Keratinocyte (primary cell): ENCODE measurements around the gene TAGLN2. TPM values are rescaled to one million over a fixed set of nuclear protein-coding genes. Genes with fewer than 3 reads are reported as not detected.
A peak's percentile ranks its signal among the peaks of the same experiment; 100 is the strongest.

Experiments used
- DNase-seq: peaks from one replicate; pipeline ENCODE4 v3.0.0-alpha.2; 2011; ENCODE audit warnings: low read depth, missing footprints, low spot score
- FAIRE-seq: peaks from 2 replicates; lab custom pipeline; 2011; peaks lifted over from hg19 to GRCh38; lab: Jason Lieb, UNC
- H2AFZ ChIP-seq: 2 replicates; pipeline ENCODE4 v1.6.0; 2012; ENCODE audit warnings: low read length, control low read depth, inconsistent platforms; ENCODE audit not compliant: control insufficient read depth
- H3K27ac ChIP-seq: 2 replicates; pipeline ENCODE4 v1.5.1; 2011; ENCODE audit warnings: low read length; ENCODE audit not compliant: control insufficient read depth, insufficient read depth
- H3K27me3 ChIP-seq: 3 replicates; pipeline ENCODE4 v1.6.0; 2011; ENCODE audit warnings: low read length; ENCODE audit not compliant: control insufficient read depth, insufficient read depth; ENCODE audit errors: extremely low read depth
- H3K36me3 ChIP-seq, 2 experiments: 2 replicates in 1 of 2; 3 replicates in 1 of 2; pipeline ENCODE4 v1.5.1; 2011; ENCODE audit warnings: low read length in 2 of 2, mild to moderate bottlenecking in 1 of 2; ENCODE audit not compliant: control insufficient read depth in 2 of 2, insufficient read depth in 2 of 2; ENCODE audit errors: extremely low read depth in 1 of 2
- H3K4me1 ChIP-seq: 3 replicates; pipeline ENCODE4 v1.5.1; 2011; ENCODE audit warnings: low read length; ENCODE audit not compliant: control insufficient read depth, insufficient read depth; ENCODE audit errors: extremely low read depth
- H3K4me2 ChIP-seq: 3 replicates; pipeline ENCODE4 v1.6.0; 2011; ENCODE audit warnings: low read depth, low read length; ENCODE audit not compliant: control insufficient read depth, insufficient read depth; ENCODE audit errors: extremely low read depth
- H3K4me3 ChIP-seq, 3 experiments: fragments of 200-600 bp in 1 of 3; sonication (generic) in 1 of 3; 2 replicates in 2 of 3; 3 replicates in 1 of 3; pipeline ENCODE4 v1.5.1; 2011 to 2016; ENCODE audit warnings: low read length in 3 of 3, mild to moderate bottlenecking in 3 of 3, control low read depth in 2 of 3, inconsistent platforms in 1 of 3, low read depth in 1 of 3, mixed read lengths in 1 of 3, mixed run types in 1 of 3, moderate library complexity in 1 of 3; ENCODE audit not compliant: control insufficient read depth in 2 of 3, insufficient read depth in 2 of 3; ENCODE audit errors: extremely low read depth in 1 of 3
- H3K79me2 ChIP-seq: 2 replicates; pipeline ENCODE4 v1.6.0; 2012; ENCODE audit warnings: low read length; ENCODE audit not compliant: control insufficient read depth, insufficient read depth
- H3K9ac ChIP-seq: 3 replicates; pipeline ENCODE4 v1.6.0; 2011; ENCODE audit warnings: low read length; ENCODE audit not compliant: control insufficient read depth, insufficient read depth; ENCODE audit errors: extremely low read depth
- H3K9me1 ChIP-seq: 3 replicates; pipeline ENCODE4 v1.6.0; 2011; ENCODE audit warnings: low read length; ENCODE audit not compliant: control insufficient read depth, insufficient read depth; ENCODE audit errors: extremely low read depth
- H3K9me3 ChIP-seq: 2 replicates; pipeline ENCODE4 v1.5.1; 2012; ENCODE audit warnings: low read depth, low read length; ENCODE audit not compliant: control insufficient read depth
- H4K20me1 ChIP-seq: 3 replicates; pipeline ENCODE4 v1.6.0; 2011; ENCODE audit warnings: low read length; ENCODE audit not compliant: control insufficient read depth, insufficient read depth; ENCODE audit errors: extremely low read depth
- CTCF ChIP-seq, 3 experiments: IDR thresholded peaks in 1 of 3; conservative IDR thresholded peaks in 1 of 3; optimal IDR thresholded peaks in 1 of 3; 2 replicates in 2 of 3; 3 replicates in 1 of 3; pipeline versions ENCODE3 to v1.5.1; 2011; ENCODE audit warnings: low read length in 3 of 3, mild to moderate bottlenecking in 3 of 3, moderate library complexity in 2 of 3, control low read depth in 1 of 3, inconsistent platforms in 1 of 3; ENCODE audit not compliant: insufficient read depth in 2 of 3; ENCODE audit errors: extremely low read depth in 1 of 3
- EZH2 ChIP-seq: IDR thresholded peaks from one replicate; pipeline ENCODE4 v1.6.1; 2012; ENCODE audit warnings: inconsistent platforms, mild to moderate bottlenecking, low read length, moderate library complexity
- dilution Hi-C: fragments of 300-500 bp; cut with MboI; formaldehyde crosslinking; loops from one replicate; pipeline ENCODE4 v1.7.0; 2020; ENCODE audit warnings: low sequenced_read_pairs; ENCODE audit not compliant: extremely low pct_ligation_motif_present
- polyA plus RNA-seq, 5 experiments: library from polyadenylated mRNA; depleted of rRNA in 3 of 5; stranded (reverse) in 3 of 5; stranded (forward) in 1 of 5; unstranded in 1 of 5; fragments of >200 nt; gene quantifications; 1 replicate in 1 of 5; 2 replicates in 3 of 5; 3 replicates in 1 of 5; pipeline versions ENCODE4 v1.2.1 to v1.2.3, GENCODE V29; 2011 to 2012; ENCODE audit warnings: missing spikeins in 2 of 5, low read depth in 1 of 5, low replicate concordance in 1 of 5

TAGLN2 gene
- polyA plus RNA-seq, 1 donor (not counting 4 experiments of a cell fraction or from before 2014, with no cell fraction given), result 709 TPM

GRCh38 chr1:159965263-159965662, 40.0 kb upstream of the TAGLN2 start:
- dilution Hi-C loops, result no loop called here

GRCh38 chr1:159964144-159964543, 38.8 kb upstream of the TAGLN2 start:
- TF ChIP-seq EZH2 (no peak), CTCF (optimal IDR thresholded peaks at IDR 0.05 in 1 of 3, IDR thresholded peaks at IDR 0.05 in 1 of 3, conservative IDR thresholded peaks at IDR 0.05 in 1 of 3; ENCODE audit: extremely low read depth in 1 of 3, insufficient read depth in 2 of 3, low read length in 3 of 3) (no peak)
- H3K79me2 ChIP-seq, result peaks cover 57% of the 10 kb centered on the region
- peak; percentile 46 for FAIRE-seq
- no peaks in the 10 kb centered on the region for H3K27me3 ChIP-seq
- no peaks in the 10 kb centered on the region for H3K9me3 ChIP-seq
- peaks cover 7% of the 10 kb centered on the region for H4K20me1 ChIP-seq
- peaks cover 6 to 18% of the 10 kb centered on the region in 2 experiments for H3K36me3 ChIP-seq
- peak overlapping the region; percentile 29 for H3K4me2 ChIP-seq
- H3K4me3 ChIP-seq, result no peak overlapping the region
- H3K9ac ChIP-seq, result no peak overlapping the region
- DNase-seq, result no peak
- dilution Hi-C loops, result no loop called here
- no peaks in the 10 kb centered on the region for H3K9me1 ChIP-seq
- no peak overlapping the region for H2AFZ ChIP-seq
- peaks cover 38% of the 10 kb centered on the region for H3K4me1 ChIP-seq
- H3K27ac ChIP-seq, result no peak overlapping the region

More at GRCh38 chr1:159965263-159965662, 40.0 kb upstream of the TAGLN2 start:
- peak overlapping the region; percentile 29 for H3K4me2 ChIP-seq
- no peak overlapping the region for H3K4me3 ChIP-seq
- DNase-seq (no peak), FAIRE-seq (peak; percentile 32)
- no peak overlapping the region for H3K9ac ChIP-seq
- no peak overlapping the region for H3K27ac ChIP-seq
- TF ChIP-seq EZH2 (no peak), CTCF (optimal IDR thresholded peaks at IDR 0.05 in 1 of 3, IDR thresholded peaks at IDR 0.05 in 1 of 3, conservative IDR thresholded peaks at IDR 0.05 in 1 of 3; ENCODE audit: extremely low read depth in 1 of 3, insufficient read depth in 2 of 3, low read length in 3 of 3) (no peak)
- H4K20me1 ChIP-seq, result peaks cover 7% of the 10 kb centered on the region
- H3K27me3 ChIP-seq, result no peaks in the 10 kb centered on the region
- no peaks in the 10 kb centered on the region for H3K9me3 ChIP-seq
- peaks cover 67% of the 10 kb centered on the region for H3K79me2 ChIP-seq
- H3K9me1 ChIP-seq, result no peaks in the 10 kb centered on the region
- H3K36me3 ChIP-seq, result peaks cover 6 to 18% of the 10 kb centered on the region in 2 experiments
- no peak overlapping the region for H2AFZ ChIP-seq
- H3K4me1 ChIP-seq, result peaks cover 30% of the 10 kb centered on the region
